Astrocyte (in vitro differentiated cells and primary cell): ENCODE results near the gene SGK2. TPM values are rescaled to one million over a fixed set of nuclear protein-coding genes. Genes with fewer than 3 reads are reported as not detected.
"Not testable (repeated sequence)": the region's sequence is repeated elsewhere in the genome, so short reads cannot be mapped to it uniquely, and the experiment has no call there.

Source experiments
- DNase-seq: peaks from one replicate; pipeline ENCODE4 v3.0.0-alpha.2; 2010; ENCODE audit warnings: low read depth
- FAIRE-seq: peaks from 2 replicates; lab custom pipeline; 2011; peaks lifted over from hg19 to GRCh38; lab: Jason Lieb, UNC
- H2AFZ ChIP-seq: 2 replicates; pipeline ENCODE4 v1.6.0; 2012; ENCODE audit warnings: low read depth, low read length, inconsistent platforms
- H3K27ac ChIP-seq: 2 replicates; pipeline ENCODE4 v1.5.1; 2011; ENCODE audit warnings: low read depth, low read length, inconsistent platforms
- H3K27me3 ChIP-seq: 2 replicates; pipeline ENCODE4 v1.6.0; 2011; ENCODE audit warnings: low read length, inconsistent platforms; ENCODE audit not compliant: insufficient read depth
- H3K36me3 ChIP-seq: 2 replicates; pipeline ENCODE4 v1.5.1; 2011; ENCODE audit warnings: low read length, inconsistent platforms; ENCODE audit not compliant: insufficient read depth
- H3K4me1 ChIP-seq: 2 replicates; pipeline ENCODE4 v1.5.1; 2011; ENCODE audit warnings: low read length, inconsistent platforms; ENCODE audit not compliant: insufficient read depth
- H3K4me2 ChIP-seq: 2 replicates; pipeline ENCODE4 v1.6.0; 2012; ENCODE audit warnings: low read length, inconsistent platforms
- H3K4me3 ChIP-seq: 2 replicates; pipeline ENCODE4 v1.5.1; 2011; ENCODE audit warnings: low read depth, mild to moderate bottlenecking, low read length, inconsistent platforms; ENCODE audit not compliant: insufficient read depth
- H3K79me2 ChIP-seq: 2 replicates; pipeline ENCODE4 v1.6.0; 2012; ENCODE audit warnings: mild to moderate bottlenecking, low read length, inconsistent platforms; ENCODE audit not compliant: insufficient read depth
- H3K9ac ChIP-seq: 2 replicates; pipeline ENCODE4 v1.6.0; 2012; ENCODE audit warnings: mild to moderate bottlenecking, low read length, inconsistent platforms
- H3K9me3 ChIP-seq: 2 replicates; pipeline ENCODE4 v1.5.1; 2012; ENCODE audit warnings: low read depth, mild to moderate bottlenecking, low read length, inconsistent platforms; ENCODE audit not compliant: insufficient read depth
- H4K20me1 ChIP-seq: 2 replicates; pipeline ENCODE4 v1.6.0; 2012; ENCODE audit warnings: low read length, inconsistent platforms; ENCODE audit not compliant: insufficient read depth
- H3K27ac Mint-ChIP-seq: one replicate; pipeline ENCODE4 v1.8.0; 2021; ENCODE audit warnings: mild to moderate bottlenecking, mixed read lengths; ENCODE audit not compliant: unreplicated experiment
- H3K27me3 Mint-ChIP-seq: one replicate; pipeline ENCODE4 v1.8.0; 2021; ENCODE audit warnings: low read depth, mixed read lengths; ENCODE audit not compliant: unreplicated experiment
- H3K36me3 Mint-ChIP-seq: one replicate; pipeline ENCODE4 v1.8.0; 2021; ENCODE audit warnings: low read depth, mixed read lengths; ENCODE audit not compliant: unreplicated experiment
- H3K4me1 Mint-ChIP-seq: one replicate; pipeline ENCODE4 v1.8.0; 2021; ENCODE audit warnings: low read depth, mixed read lengths; ENCODE audit not compliant: unreplicated experiment
- H3K4me3 Mint-ChIP-seq: one replicate; pipeline ENCODE4 v1.8.0; 2021; ENCODE audit warnings: mild to moderate bottlenecking, moderate library complexity, mixed read lengths; ENCODE audit not compliant: unreplicated experiment
- H3K9me3 Mint-ChIP-seq: one replicate; pipeline ENCODE4 v1.8.0; 2021; ENCODE audit warnings: mild to moderate bottlenecking, mixed read lengths; ENCODE audit not compliant: unreplicated experiment
- CTCF ChIP-seq: IDR thresholded peaks from 2 replicates; pipeline ENCODE4 v1.5.1; 2011; ENCODE audit warnings: low read depth, mild to moderate bottlenecking, inconsistent platforms, low read length, moderate library complexity; ENCODE audit not compliant: insufficient read depth
- EZH2 ChIP-seq: IDR thresholded peaks from 2 replicates; pipeline ENCODE4 v1.6.1; 2012; ENCODE audit warnings: mild to moderate bottlenecking, low read length, inconsistent platforms; ENCODE audit not compliant: insufficient read depth
- total RNA-seq: library from RNA; stranded (reverse); gene quantifications from 2 replicates; pipeline ENCODE4 v1.2.1, GENCODE V29; 2021

The SGK2 gene
- total RNA-seq, 1 donor from 2014 or later = 0.64 TPM

- H3K4me1 Mint-ChIP-seq = peaks cover 12% of the 10 kb centered on the region
- Histone ChIP-seq H3K9ac (peak overlapping the region; percentile 87), H3K27me3 (no peaks in the 10 kb centered on the region), H3K27ac (peak overlapping the region; percentile 94), H3K79me2 (peaks cover 27% of the 10 kb centered on the region), H3K4me3 (peak overlapping the region; percentile 86), H4K20me1 (no peaks in the 10 kb centered on the region), H3K4me1 (peaks cover 12% of the 10 kb centered on the region), H3K36me3 (peaks cover 4% of the 10 kb centered on the region), H2AFZ (peak overlapping the region; percentile 92), H3K4me2 (peak overlapping the region; percentile 94), H3K9me3 (no peaks in the 10 kb centered on the region)
- FAIRE-seq = no peak
- no peak for TF ChIP-seq CTCF
- TF ChIP-seq EZH2 = no peak
- peak overlapping the region; percentile 92 for H3K4me3 Mint-ChIP-seq
- H3K27ac Mint-ChIP-seq = peak overlapping the region; percentile 96
- DNase-seq = no peak
- H3K27me3 Mint-ChIP-seq = peaks cover 5% of the 10 kb centered on the region
- H3K36me3 Mint-ChIP-seq = no peaks in the 10 kb centered on the region
- no peaks in the 10 kb centered on the region for H3K9me3 Mint-ChIP-seq
Measured at GRCh38 chr20:43590036-43590391, 31.2 kb downstream of the SGK2 start.

- H3K4me1 ChIP-seq = peaks cover 11% of the 10 kb centered on the region
- H3K27me3 Mint-ChIP-seq = peaks cover 5% of the 10 kb centered on the region
- peak within 1 kb of the TSS; percentile 94 for H3K4me2 ChIP-seq
- peak within 1 kb of the TSS; percentile 87 for H3K9ac ChIP-seq
- H3K27ac ChIP-seq = peak within 1 kb of the TSS; percentile 94
- H3K4me3 ChIP-seq = peak within 1 kb of the TSS; percentile 86
- peak within 1 kb of the TSS; percentile 92 for H2AFZ ChIP-seq
- H3K79me2 ChIP-seq = peaks cover 27% of the 10 kb centered on the region
- H4K20me1 ChIP-seq = no peaks in the 10 kb centered on the region
- peak; percentile 87 for DNase-seq
- no peak for FAIRE-seq
- no peaks in the 10 kb centered on the region for H3K9me3 Mint-ChIP-seq
- H3K4me3 Mint-ChIP-seq = peak within 1 kb of the TSS; percentile 92
- peaks cover 6% of the 10 kb centered on the region for H3K4me1 Mint-ChIP-seq
- peak within 1 kb of the TSS; percentile 96 for H3K27ac Mint-ChIP-seq
- H3K36me3 ChIP-seq = peaks cover 7% of the 10 kb centered on the region
- no peak for TF ChIP-seq CTCF
- no peak for TF ChIP-seq EZH2
- no peaks in the 10 kb centered on the region for H3K9me3 ChIP-seq
- no peaks in the 10 kb centered on the region for H3K27me3 ChIP-seq
- H3K36me3 Mint-ChIP-seq = no peaks in the 10 kb centered on the region
Measured at GRCh38 chr20:43590392-43591303, 31.8 kb downstream of the SGK2 start, which contains the start of gene IFT52. Gene IFT52 (plus strand): TSS chr20:43590937. CDS start chr20:43594699, 3,762 bp downstream.

- not testable (repeated sequence) for H3K4me1 Mint-ChIP-seq, H3K4me2 ChIP-seq, H4K20me1 ChIP-seq, H3K27me3 ChIP-seq, H3K4me3 Mint-ChIP-seq, H3K9ac ChIP-seq, DNase-seq, H3K9me3 ChIP-seq, H3K79me2 ChIP-seq, H3K27ac Mint-ChIP-seq, H3K9me3 Mint-ChIP-seq, H3K27ac ChIP-seq, H3K27me3 Mint-ChIP-seq, H2AFZ ChIP-seq, FAIRE-seq, H3K4me3 ChIP-seq, H3K4me1 ChIP-seq
- peaks cover 16% of the 10 kb centered on the region for H3K36me3 Mint-ChIP-seq
- H3K36me3 ChIP-seq = peaks cover 23% of the 10 kb centered on the region
Measured at GRCh38 chr20:43601960-43602359, 43.1 kb downstream of the SGK2 start.
